IPS-18a (cell line): ENCODE measurements around the gene DNAJC5G.
"Not testable (repeated sequence)": the region's sequence is repeated elsewhere in the genome, so short reads cannot be mapped to it uniquely, and the experiment has no call there.

Source experiments
- H3K27ac ChIP-seq: one replicate; pipeline ENCODE4 v1.5.1; 2013; ENCODE audit warnings: low read length
- H3K27me3 ChIP-seq: one replicate; pipeline ENCODE4 v1.6.1; 2013; ENCODE audit warnings: mild to moderate bottlenecking, low read length; ENCODE audit not compliant: control insufficient read depth, insufficient read depth
- H3K36me3 ChIP-seq: one replicate; pipeline ENCODE4 v1.6.1; 2013; ENCODE audit warnings: low read depth, low read length; ENCODE audit not compliant: control insufficient read depth
- H3K4me1 ChIP-seq: one replicate; pipeline ENCODE4 v1.6.1; 2013; ENCODE audit warnings: low read depth, low read length; ENCODE audit not compliant: control insufficient read depth
- H3K4me3 ChIP-seq: one replicate; pipeline ENCODE4 v1.5.1; 2013; ENCODE audit warnings: low read length
- H3K9ac ChIP-seq: one replicate; pipeline ENCODE4 v1.6.1; 2013; ENCODE audit warnings: mild to moderate bottlenecking, low read length, moderate library complexity
- H3K9me3 ChIP-seq: one replicate; pipeline ENCODE4 v1.6.1; 2013; ENCODE audit warnings: low read depth, low read length; ENCODE audit not compliant: control insufficient read depth

DNAJC5G gene

DNA sequence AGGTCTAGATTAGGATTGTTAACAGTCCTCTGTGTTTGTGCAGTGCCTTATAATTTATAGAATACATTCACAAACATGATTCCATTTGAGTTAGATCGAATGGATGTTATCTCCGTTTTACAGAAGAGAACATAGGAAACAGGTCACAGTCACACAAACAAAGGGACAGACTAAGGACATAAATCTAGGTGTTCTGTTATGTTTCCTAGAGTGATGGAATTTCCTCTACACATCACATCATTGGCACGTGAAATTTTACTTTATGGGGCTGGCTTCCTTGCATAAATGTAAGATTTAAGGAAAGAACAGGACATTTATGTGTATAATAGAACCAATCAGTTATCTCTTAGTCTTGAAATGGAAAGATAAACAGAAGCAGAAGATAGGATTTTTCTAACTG, 13.4 kb downstream of the DNAJC5G start:
- Histone ChIP-seq H3K36me3 (no peaks in the 10 kb centered on the region), H3K27ac (no peak overlapping the region), H3K4me3 (no peak overlapping the region), H3K4me1 (peaks cover 3% of the 10 kb centered on the region), H3K27me3 (peaks cover 5% of the 10 kb centered on the region), H3K9ac (no peak overlapping the region), H3K9me3 (no peaks in the 10 kb centered on the region)

DNA sequence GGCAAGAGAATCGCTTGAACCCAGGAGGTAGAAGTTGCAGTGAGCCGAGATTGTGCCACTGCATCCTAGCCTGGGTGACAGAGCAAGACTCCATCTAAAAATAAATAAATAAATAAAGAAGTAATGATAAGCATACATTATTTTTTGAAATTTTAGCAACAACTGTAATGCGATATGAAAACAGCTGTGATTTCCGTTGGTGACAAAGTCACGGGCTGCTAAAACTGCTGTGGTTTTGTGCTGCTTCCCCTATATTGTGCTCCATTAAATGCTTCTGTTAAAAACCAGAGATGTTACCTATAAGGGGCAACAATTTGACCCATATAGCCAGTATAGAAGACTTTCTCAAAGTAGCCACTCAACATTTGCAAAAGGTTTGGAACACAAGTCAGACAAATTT, 15.3 kb downstream of the DNAJC5G start:
- Histone ChIP-seq H3K9ac (no peak overlapping the region), H3K27me3 (peaks cover 5% of the 10 kb centered on the region), H3K36me3 (no peaks in the 10 kb centered on the region), H3K27ac (no peak overlapping the region), H3K4me3 (no peak overlapping the region), H3K4me1 (peaks cover 3% of the 10 kb centered on the region), H3K9me3 (no peaks in the 10 kb centered on the region)

DNA sequence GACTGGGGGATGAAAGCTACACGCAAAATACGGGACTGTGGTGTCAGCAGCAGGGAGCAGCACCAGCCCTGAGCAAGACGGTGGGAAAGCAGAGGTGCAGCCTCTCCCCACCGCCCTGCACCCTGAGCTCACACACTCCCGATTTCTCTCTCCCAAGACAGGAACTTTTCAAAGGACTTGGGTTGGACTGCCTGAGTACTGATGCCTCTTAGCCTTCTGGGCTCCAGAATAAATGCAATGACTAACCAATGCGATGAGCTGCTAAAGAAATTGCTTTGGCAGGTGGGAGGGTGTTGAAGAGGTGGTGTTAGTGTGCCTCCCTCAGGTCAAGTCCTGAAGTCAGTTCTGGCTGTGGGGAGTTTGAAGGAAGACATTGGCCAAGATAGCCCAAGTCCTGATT, 16.6 kb downstream of the DNAJC5G start:
- Histone ChIP-seq H3K36me3 (no peaks in the 10 kb centered on the region), H3K4me3 (no peak overlapping the region), H3K27me3 (peaks cover 5% of the 10 kb centered on the region), H3K9me3 (no peaks in the 10 kb centered on the region), H3K9ac (no peak overlapping the region), H3K27ac (no peak overlapping the region), H3K4me1 (peaks cover 3% of the 10 kb centered on the region)

DNA sequence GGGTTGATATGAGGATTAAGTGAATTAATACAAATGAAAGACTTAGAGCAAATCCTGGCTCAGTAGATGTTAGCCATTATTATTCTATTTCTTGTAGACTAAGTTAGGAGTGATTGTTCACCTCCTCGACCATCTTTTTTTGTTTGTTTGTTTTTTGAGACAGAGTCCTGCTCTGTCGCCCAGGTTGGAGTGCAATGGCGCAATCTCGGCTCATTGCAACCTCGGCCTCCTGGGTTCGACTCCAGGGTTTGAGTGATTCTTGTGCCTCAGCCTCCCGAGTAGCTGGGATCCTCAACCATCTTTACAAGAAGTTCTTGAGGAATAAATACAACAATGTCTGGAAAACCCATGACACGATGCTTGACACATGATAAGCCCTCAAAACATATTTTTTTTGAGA, 19.7 kb downstream of the DNAJC5G start:
- no peaks in the 10 kb centered on the region for H3K9me3 ChIP-seq
- H3K27ac ChIP-seq, result no peak overlapping the region
- H3K36me3 ChIP-seq, result no peaks in the 10 kb centered on the region
- H3K27me3 ChIP-seq, result peaks cover 5% of the 10 kb centered on the region
- H3K9ac ChIP-seq, result no peak overlapping the region
- H3K4me1 ChIP-seq, result peaks cover 3% of the 10 kb centered on the region
- H3K4me3 ChIP-seq, result no peak overlapping the region

DNA sequence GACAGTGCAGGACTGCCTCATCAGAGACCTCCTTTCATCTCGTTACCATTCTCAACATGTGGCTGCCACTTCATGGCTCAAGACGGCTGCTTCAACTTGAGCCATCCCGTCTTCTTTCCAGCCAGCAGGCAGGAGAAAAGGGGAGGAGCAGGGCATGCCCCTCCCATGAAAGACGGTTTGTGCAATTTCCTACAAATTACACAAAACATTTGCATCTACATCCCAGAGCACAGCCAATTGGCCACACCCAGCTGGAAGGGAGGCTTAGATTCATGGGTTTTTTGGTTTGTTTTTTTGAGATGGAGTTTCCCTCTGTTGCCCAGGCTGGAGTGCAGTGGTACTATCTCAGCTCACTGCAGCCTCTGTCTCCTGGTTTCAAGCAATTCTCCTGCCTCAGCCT, 21.2 kb downstream of the DNAJC5G start:
- H3K36me3 ChIP-seq, result no peaks in the 10 kb centered on the region
- peaks cover 5% of the 10 kb centered on the region for H3K27me3 ChIP-seq
- no peak overlapping the region for H3K27ac ChIP-seq
- no peak overlapping the region for H3K9ac ChIP-seq
- no peaks in the 10 kb centered on the region for H3K9me3 ChIP-seq
- peaks cover 3% of the 10 kb centered on the region for H3K4me1 ChIP-seq
- no peak overlapping the region for H3K4me3 ChIP-seq

DNA sequence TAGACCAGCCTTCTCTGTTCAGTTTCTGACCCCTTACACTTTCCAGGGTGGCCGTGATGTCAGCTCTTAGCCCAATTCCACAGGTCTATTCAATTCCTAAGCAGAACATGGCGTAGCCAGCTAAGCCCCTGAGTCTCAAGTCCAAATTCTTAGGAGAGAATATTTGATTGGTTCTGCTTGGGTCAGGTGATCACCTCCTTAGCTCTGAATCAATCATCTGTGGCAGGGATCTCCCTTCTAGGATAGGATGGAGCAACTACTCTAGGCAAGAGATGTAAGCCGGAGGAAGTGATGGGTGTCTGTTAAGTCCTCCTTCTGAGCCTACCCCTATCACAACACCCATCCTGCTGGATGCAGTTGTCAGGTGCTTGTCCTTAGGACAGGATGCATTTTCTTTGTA, 22.0 kb downstream of the DNAJC5G start:
- H3K9ac ChIP-seq, result no peak overlapping the region
- H3K4me1 ChIP-seq, result no peaks in the 10 kb centered on the region

DNA sequence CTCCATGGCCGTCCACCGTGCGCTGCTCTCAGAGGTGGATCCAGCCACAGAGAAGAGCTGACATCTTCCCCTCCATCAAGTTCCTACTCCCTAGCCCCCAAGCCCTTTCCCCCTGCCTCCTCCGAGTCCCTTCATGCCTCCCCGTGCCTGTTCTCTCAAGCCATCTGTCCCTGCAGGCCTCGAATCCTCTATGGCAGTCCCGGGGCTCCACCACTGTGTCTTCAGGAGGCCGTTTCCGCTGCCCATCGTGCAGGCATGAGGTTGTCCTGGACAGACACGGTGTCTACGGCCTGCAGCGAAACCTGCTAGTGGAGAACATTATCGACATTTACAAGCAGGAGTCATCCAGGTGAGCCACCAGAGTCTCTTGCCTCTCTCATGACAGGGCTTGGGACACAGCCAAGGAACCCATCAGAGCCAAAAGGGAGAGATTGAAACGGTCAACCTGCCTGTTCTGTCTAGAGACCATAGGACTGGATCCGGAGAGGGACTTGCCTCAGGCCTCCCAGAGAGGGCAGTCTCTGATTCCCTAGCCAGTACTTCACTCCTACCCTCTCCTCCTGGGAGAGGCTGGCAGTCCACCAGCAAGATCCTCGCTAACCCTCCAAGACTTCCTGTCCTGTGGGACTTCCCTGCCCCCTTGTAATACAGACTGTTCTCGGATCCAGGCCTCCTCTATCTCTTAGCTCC, 23.3 kb downstream of the DNAJC5G start:
- Histone ChIP-seq H3K36me3 (no peaks in the 10 kb centered on the region), H3K4me3 (no peak overlapping the region), H3K27me3 (no peaks in the 10 kb centered on the region), H3K4me1 (no peaks in the 10 kb centered on the region), H3K9me3 (no peaks in the 10 kb centered on the region), H3K27ac (no peak overlapping the region), H3K9ac (no peak overlapping the region)

More for the DNA sequence above, 22.0 kb downstream of the DNAJC5G start:
- Histone ChIP-seq H3K36me3 (no peaks in the 10 kb centered on the region), H3K27me3 (no peaks in the 10 kb centered on the region), H3K27ac (no peak overlapping the region), H3K9me3 (no peaks in the 10 kb centered on the region), H3K4me3 (no peak overlapping the region)

DNA sequence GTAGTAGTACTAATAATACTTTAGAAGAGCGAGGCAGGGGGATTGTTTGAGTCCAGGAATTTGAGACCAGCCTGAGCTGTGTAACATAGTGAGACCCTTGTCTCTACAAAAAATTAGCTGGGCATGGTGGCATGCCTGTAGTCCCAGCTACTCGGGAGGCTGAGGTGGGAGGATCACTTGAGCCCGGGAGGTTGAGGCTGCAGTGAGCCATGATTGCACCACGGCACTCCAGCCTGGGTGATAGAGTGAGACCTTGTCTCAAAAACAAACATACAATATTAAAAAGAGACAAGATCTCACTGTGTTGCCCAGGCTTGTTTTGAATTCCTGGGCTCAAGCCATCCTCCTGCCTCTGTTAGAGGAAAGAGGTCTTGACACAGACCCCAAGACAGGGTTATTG, 25.4 kb downstream of the DNAJC5G start:
- H3K36me3 ChIP-seq, H3K4me3 ChIP-seq, H3K27ac ChIP-seq, H3K9me3 ChIP-seq, H3K9ac ChIP-seq, H3K4me1 ChIP-seq: not testable (repeated sequence)
- peaks cover 15% of the 10 kb centered on the region for H3K27me3 ChIP-seq

DNA sequence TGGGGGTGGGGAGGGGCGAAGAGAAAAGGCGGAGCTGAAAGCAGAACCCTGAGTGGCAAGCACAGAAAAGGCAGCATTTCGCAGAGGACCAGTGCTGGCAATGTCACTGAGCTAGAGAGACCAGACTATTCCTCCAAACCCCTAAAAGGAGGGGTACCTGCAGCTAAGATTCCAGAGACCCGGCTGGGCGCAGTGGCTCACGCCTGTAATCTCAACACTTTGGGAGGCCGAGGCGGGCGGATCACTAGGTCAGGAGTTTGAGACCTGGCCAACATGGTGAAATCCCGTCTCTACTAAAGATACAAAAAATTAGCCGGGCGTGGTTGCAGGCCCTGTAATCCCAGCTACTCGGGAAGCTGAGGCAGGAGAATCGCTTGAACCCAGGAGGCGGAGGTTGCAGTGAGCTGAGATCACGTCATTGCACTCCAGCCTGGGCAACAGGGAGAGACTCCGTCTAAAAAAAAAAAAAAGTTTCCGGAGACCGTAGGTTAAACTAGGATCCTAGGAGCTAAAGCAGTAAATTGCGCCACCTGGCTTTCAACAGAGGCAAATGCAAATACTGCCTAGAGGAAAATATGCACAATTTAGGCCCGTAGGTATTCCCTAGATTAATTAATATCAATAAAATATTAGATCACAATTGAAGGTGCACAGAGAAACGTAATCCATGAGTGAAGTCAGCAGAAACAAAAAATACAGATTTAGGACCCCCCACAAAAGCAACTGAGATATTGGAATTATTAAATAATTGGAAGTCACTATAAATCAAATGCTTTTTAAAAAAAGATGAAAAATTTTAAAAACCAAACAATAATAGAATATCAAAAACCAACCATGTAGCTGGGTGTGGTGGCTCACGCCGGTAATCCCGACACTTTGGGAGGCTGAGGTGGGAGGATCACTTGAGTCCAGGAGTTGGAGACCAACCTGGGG, 28.1 kb downstream of the DNAJC5G start:
- peaks cover 43% of the 10 kb centered on the region for H3K27me3 ChIP-seq
- no peaks in the 10 kb centered on the region for H3K9me3 ChIP-seq
- no peaks in the 10 kb centered on the region for H3K36me3 ChIP-seq
- H3K9ac ChIP-seq, result no peak overlapping the region
- H3K27ac ChIP-seq, result no peak overlapping the region
- no peak overlapping the region for H3K4me3 ChIP-seq
- H3K4me1 ChIP-seq, result peaks cover 6% of the 10 kb centered on the region

DNA sequence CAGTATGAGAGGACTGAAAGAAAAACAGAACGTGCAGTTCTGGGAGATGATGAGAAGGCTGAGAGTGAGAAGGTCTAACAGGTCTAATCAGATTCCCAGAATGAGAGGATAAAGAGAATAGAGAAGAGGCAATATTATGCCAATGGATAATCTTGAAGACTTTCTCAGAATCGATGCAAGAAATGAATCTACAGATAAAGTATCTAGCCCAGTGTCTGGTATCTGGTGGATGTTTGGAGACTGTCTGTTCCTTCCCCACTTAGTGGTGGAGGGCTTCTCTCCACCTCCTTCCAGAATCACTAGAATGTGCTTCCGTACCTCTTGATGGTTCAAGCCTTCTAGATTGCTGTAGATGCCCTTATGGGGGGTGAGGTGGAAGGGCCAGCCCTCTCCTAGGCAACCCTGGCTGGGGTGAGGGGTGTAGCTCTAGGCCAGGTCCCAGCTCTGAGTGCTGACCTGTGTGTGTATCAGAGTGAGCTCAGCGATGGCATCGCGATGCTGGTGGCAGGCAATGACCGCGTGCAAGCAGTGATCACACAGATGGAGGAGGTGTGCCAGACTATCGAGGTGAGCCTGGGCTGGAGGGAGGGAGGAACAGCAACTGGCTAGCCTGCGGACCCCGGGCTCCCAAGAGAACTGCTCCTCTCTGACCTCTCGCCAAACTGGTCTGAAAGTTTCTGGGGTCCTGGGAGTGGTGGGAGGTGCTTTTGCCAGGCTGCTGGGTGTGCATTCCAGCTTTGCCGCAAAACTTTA, 29.4 kb downstream of the DNAJC5G start:
- Histone ChIP-seq H3K27ac (no peak overlapping the region), H3K9me3 (no peaks in the 10 kb centered on the region), H3K9ac (no peak overlapping the region), H3K36me3 (no peaks in the 10 kb centered on the region), H3K27me3 (peaks cover 56% of the 10 kb centered on the region), H3K4me3 (no peak overlapping the region), H3K4me1 (peaks cover 6% of the 10 kb centered on the region)

DNA sequence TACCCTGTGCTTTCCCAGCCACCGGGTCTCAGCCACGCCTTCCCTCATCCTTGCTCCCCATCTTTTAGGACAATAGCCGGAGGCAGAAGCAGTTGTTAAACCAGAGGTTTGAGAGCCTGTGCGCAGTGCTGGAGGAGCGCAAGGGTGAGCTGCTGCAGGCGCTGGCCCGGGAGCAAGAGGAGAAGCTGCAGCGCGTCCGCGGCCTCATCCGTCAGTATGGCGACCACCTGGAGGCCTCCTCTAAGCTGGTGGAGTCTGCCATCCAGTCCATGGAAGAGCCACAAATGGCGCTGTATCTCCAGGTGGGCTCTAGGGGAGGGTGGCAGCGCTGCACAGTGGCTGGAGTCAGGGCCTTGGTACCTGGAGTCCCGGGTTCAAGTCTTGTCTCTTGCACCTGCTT, 30.3 kb downstream of the DNAJC5G start:
- Histone ChIP-seq H3K4me1 (peaks cover 6% of the 10 kb centered on the region), H3K4me3 (no peak overlapping the region), H3K9ac (no peak overlapping the region), H3K27me3 (peaks cover 57% of the 10 kb centered on the region), H3K9me3 (no peaks in the 10 kb centered on the region), H3K27ac (no peak overlapping the region), H3K36me3 (no peaks in the 10 kb centered on the region)
